Measurements from ENCODE around the gene KRTAP20-1. TPM values are rescaled to one million over a fixed set of nuclear protein-coding genes. Genes with fewer than 3 reads are reported as not detected.

The KRTAP20-1 gene
- polyA plus RNA-seq, 2 of the 4 experiments (the other 2 are of a cell fraction), result not detected

DNA sequence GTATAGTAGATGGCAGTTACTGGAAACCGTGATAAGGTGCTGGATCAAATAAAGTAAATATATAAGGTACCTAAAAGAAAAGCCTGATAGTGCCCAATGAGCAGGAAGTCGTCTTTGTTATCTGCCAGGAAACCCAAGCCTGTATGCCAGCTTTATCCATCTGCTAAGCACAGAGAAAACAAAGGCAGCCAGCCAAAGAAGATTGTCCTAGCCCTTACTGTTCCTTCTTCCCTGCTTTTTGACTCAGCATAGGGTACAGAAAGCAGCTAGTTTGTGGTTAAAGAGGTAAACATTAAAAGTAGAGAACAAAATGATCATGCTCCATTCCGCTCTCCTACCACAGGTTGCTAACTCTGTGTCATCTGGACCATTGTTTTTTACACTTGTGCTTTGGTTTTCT, 36.1 kb upstream of the KRTAP20-1 start:
- ATAC-seq (no peak), DNase-seq (ENCODE audit: low read depth in 1 of 2, low spot score in 1 of 2) (no peak), FAIRE-seq (no peak)
- no peak overlapping the region for H3K4me3 ChIP-seq
- CTCF ChIA-PET, result no interaction called here
- H3K4me2 ChIP-seq, result no peak overlapping the region
- H3K9me3 ChIP-seq, result no peaks in the 10 kb centered on the region
- POLR2A ChIA-PET, result no interaction called here
- no peak overlapping the region for H3K27ac ChIP-seq
- no peaks in the 10 kb centered on the region for H3K4me1 ChIP-seq
- TF ChIP-seq BHLHE40 (IDR thresholded peaks at IDR 0.05; ENCODE audit: low read depth, low read length) (no peak), NPAS2 (CRISPR knock-in tag; IDR thresholded peaks at IDR 0.05; ENCODE audit: borderline replicate concordance) (no peak), PBX3 (IDR thresholded peaks at IDR 0.05) (no peak), HOXB5 (CRISPR knock-in tag; IDR thresholded peaks at IDR 0.05) (no peak), KDM1A (IDR thresholded peaks at IDR 0.05; ENCODE audit: low read depth) (no peak), NR3C1 (IDR thresholded peaks at IDR 0.05) (no peak), CEBPB (IDR thresholded peaks at IDR 0.05) (no peak), POLR2AphosphoS2 (conservative IDR thresholded peaks at IDR 0.05; ENCODE audit: low read length) (no peak), FOSB (CRISPR knock-in tag; IDR thresholded peaks at IDR 0.05) (no peak), ZC3H11A (IDR thresholded peaks at IDR 0.05) (no peak), ELK1 (IDR thresholded peaks at IDR 0.05; ENCODE audit: low read depth, low read length) (no peak), ZFP36 (IDR thresholded peaks at IDR 0.05; ENCODE audit: borderline replicate concordance, partially characterized antibody) (no peak), MAZ (IDR thresholded peaks at IDR 0.05; ENCODE audit: borderline replicate concordance, low read depth, low read length) (no peak), ZSCAN20 (CRISPR knock-in tag; IDR thresholded peaks at IDR 0.05) (no peak), RARB (CRISPR knock-in tag; IDR thresholded peaks at IDR 0.05) (no peak)
- TF ChIP-seq, protein P1, sequence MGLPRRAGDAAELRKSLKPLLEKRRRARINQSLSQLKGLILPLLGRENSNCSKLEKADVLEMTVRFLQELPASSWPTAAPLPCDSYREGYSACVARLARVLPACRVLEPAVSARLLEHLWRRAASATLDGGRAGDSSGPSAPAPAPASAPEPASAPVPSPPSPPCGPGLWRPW (IDR thresholded peaks at IDR 0.05), result no peak
- TF ChIP-seq, protein P2, sequence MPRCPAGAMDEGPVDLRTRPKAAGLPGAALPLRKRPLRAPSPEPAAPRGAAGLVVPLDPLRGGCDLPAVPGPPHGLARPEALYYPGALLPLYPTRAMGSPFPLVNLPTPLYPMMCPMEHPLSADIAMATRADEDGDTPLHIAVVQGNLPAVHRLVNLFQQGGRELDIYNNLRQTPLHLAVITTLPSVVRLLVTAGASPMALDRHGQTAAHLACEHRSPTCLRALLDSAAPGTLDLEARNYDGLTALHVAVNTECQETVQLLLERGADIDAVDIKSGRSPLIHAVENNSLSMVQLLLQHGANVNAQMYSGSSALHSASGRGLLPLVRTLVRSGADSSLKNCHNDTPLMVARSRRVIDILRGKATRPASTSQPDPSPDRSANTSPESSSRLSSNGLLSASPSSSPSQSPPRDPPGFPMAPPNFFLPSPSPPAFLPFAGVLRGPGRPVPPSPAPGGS (IDR thresholded peaks at IDR 0.05), result no peak
- 0% methylated on average over 3 of the region's 3 CpGs for WGBS (ENCODE audit: missing lambda C conversion rate)

DNA sequence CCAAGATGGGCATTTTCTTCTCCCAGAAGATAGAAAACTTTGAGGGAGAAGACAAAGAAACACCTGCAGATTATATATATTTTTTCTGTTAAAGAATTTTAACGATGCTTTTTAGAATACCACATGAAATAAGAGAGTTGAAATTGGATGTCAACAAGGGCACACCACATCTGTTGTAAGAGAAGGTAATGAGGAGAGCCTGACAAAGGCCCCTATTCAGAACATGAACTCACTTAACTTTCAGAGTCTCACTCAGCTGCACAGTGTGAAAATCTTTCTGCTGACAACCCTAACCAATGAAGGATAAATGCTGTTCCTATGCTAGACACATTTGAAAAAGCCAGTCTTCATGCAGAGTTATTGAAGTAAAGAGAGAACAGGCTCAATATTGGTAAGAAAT, 33.4 kb upstream of the KRTAP20-1 start:
- Histone ChIP-seq H3K27ac (no peak overlapping the region), H3K9me3 (no peaks in the 10 kb centered on the region), H3K4me2 (no peak overlapping the region), H3K4me1 (no peaks in the 10 kb centered on the region), H3K4me3 (no peak overlapping the region)
- CTCF ChIA-PET, result no interaction called here
- WGBS (ENCODE audit: missing lambda C conversion rate), result 3% methylated on average over 1 of the region's 1 CpG
- no peak for FAIRE-seq
- POLR2A ChIA-PET, result no interaction called here
- no peak for TF ChIP-seq HOXB13 (CRISPR knock-in tag; IDR thresholded peaks at IDR 0.05; ENCODE audit: low read depth)
- TF ChIP-seq RNF2 (IDR thresholded peaks at IDR 0.05; ENCODE audit: borderline replicate concordance, low read depth), result no peak
- TF ChIP-seq BHLHE40 (IDR thresholded peaks at IDR 0.05; ENCODE audit: low read depth, low read length), result no peak
- TF ChIP-seq HOXA7 (CRISPR knock-in tag; IDR thresholded peaks at IDR 0.05), result no peak
- no peak for TF ChIP-seq SREBF2 (IDR thresholded peaks at IDR 0.05)
- no peak for TF ChIP-seq CBX8 (IDR thresholded peaks at IDR 0.05)
- TF ChIP-seq MAZ (IDR thresholded peaks at IDR 0.05; ENCODE audit: borderline replicate concordance, low read depth, low read length), result no peak
- TF ChIP-seq CHD4 (IDR thresholded peaks at IDR 0.05; ENCODE audit: borderline replicate concordance), result no peak
- no peak for TF ChIP-seq KDM1A (IDR thresholded peaks at IDR 0.05; ENCODE audit: low read depth)
- TF ChIP-seq, protein P3, sequence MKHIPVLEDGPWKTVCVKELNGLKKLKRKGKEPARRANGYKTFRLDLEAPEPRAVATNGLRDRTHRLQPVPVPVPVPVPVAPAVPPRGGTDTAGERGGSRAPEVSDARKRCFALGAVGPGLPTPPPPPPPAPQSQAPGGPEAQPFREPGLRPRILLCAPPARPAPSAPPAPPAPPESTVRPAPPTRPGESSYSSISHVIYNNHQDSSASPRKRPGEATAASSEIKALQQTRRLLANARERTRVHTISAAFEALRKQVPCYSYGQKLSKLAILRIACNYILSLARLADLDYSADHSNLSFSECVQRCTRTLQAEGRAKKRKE (CRISPR knock-in tag; IDR thresholded peaks at IDR 0.05; ENCODE audit: low read depth), result no peak
- TF ChIP-seq, protein P4, sequence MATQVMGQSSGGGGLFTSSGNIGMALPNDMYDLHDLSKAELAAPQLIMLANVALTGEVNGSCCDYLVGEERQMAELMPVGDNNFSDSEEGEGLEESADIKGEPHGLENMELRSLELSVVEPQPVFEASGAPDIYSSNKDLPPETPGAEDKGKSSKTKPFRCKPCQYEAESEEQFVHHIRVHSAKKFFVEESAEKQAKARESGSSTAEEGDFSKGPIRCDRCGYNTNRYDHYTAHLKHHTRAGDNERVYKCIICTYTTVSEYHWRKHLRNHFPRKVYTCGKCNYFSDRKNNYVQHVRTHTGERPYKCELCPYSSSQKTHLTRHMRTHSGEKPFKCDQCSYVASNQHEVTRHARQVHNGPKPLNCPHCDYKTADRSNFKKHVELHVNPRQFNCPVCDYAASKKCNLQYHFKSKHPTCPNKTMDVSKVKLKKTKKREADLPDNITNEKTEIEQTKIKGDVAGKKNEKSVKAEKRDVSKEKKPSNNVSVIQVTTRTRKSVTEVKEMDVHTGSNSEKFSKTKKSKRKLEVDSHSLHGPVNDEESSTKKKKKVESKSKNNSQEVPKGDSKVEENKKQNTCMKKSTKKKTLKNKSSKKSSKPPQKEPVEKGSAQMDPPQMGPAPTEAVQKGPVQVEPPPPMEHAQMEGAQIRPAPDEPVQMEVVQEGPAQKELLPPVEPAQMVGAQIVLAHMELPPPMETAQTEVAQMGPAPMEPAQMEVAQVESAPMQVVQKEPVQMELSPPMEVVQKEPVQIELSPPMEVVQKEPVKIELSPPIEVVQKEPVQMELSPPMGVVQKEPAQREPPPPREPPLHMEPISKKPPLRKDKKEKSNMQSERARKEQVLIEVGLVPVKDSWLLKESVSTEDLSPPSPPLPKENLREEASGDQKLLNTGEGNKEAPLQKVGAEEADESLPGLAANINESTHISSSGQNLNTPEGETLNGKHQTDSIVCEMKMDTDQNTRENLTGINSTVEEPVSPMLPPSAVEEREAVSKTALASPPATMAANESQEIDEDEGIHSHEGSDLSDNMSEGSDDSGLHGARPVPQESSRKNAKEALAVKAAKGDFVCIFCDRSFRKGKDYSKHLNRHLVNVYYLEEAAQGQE (IDR thresholded peaks at IDR 0.05), result no peak
- DNase-seq (ENCODE audit: low read depth in 1 of 2, low spot score in 1 of 2), result no peak
- ATAC-seq, result no peak

Data from A549 (cell line).